ENCODE results near the gene LRRTM3. TPM values are rescaled to one million over a fixed set of nuclear protein-coding genes. Genes with fewer than 3 reads are reported as not detected.

The LRRTM3 gene
- total and polyA plus RNA-seq, 4 donors: 0.02 to 0.68 (median 0.06) TPM; not detected in 1

- Histone ChIP-seq H3K4me3 (no peak overlapping the region), H3K27ac (ENCODE audit: low read depth in 1 of 2, low read length in 1 of 2) (no peak overlapping the region), H3K9me3 (ENCODE audit: control insufficient read depth in 4 of 4, insufficient read depth in 3 of 4, low read length in 3 of 4) (no peaks in the 10 kb centered on the region), H3K9ac (ENCODE audit: insufficient read depth in 1 of 2, low read length in 2 of 2) (no peak overlapping the region), H3K27me3 (ENCODE audit: control insufficient read depth in 3 of 3, insufficient read depth in 3 of 3, low read length in 2 of 3) (no peaks in the 10 kb centered on the region), H3K4me1 (ENCODE audit: control insufficient read depth in 5 of 5, insufficient read depth in 5 of 5, low read length in 5 of 5) (peaks cover 0 to 10% (median 4%) of the 10 kb centered on the region in 5 donors), H3K36me3 (ENCODE audit: control insufficient read depth in 4 of 4, insufficient read depth in 4 of 4, low read length in 4 of 4) (no peaks in the 10 kb centered on the region)
- no peak for TF ChIP-seq CTCF (IDR thresholded peaks at IDR 0.05; ENCODE audit: control extremely low read depth, extremely low read depth)
- DNase-seq (peak; percentile 14 to 30 (median 30)), ATAC-seq (ENCODE audit: insufficient read depth, low FRiP score) (no peak)
- 36 to 53% methylated on average over 4 of the region's 4 CpGs for WGBS, 2 donors
Measured at GRCh38 chr10:67079126-67079525, 153.3 kb downstream of the LRRTM3 start.

GRCh38 chr10:67086327-67087134 lies 160.7 kb downstream of the LRRTM3 start:
- H3K4me3 ChIP-seq: no peak overlapping the region
- H3K36me3 ChIP-seq (ENCODE audit: control insufficient read depth in 4 of 4, insufficient read depth in 4 of 4, low read length in 4 of 4): no peaks in the 10 kb centered on the region
- peaks cover 0 to 5% (median 4%) of the 10 kb centered on the region in 5 donors for H3K4me1 ChIP-seq (ENCODE audit: control insufficient read depth in 5 of 5, insufficient read depth in 5 of 5, low read length in 5 of 5)
- H3K27ac ChIP-seq (ENCODE audit: low read depth in 1 of 2, low read length in 1 of 2): peak overlapping the region in 1 of 2 donors; percentile 53
- ATAC-seq (ENCODE audit: insufficient read depth, low FRiP score): no peak
- no peaks in the 10 kb centered on the region for H3K9me3 ChIP-seq (ENCODE audit: control insufficient read depth in 4 of 4, insufficient read depth in 3 of 4, low read length in 3 of 4)
- H3K9ac ChIP-seq (ENCODE audit: insufficient read depth in 1 of 2, low read length in 2 of 2): no peak overlapping the region
- WGBS, 2 donors: 42 to 71% methylated on average over 2 of the region's 2 CpGs
- no peak for TF ChIP-seq CTCF (IDR thresholded peaks at IDR 0.05; ENCODE audit: control extremely low read depth, extremely low read depth)
- DNase-seq: peak in 2 of 3 donors; percentile 10 to 31
- no peaks in the 10 kb centered on the region for H3K27me3 ChIP-seq (ENCODE audit: control insufficient read depth in 3 of 3, insufficient read depth in 3 of 3, low read length in 2 of 3)

GRCh38 chr10:67087135-67087425 lies 161.2 kb downstream of the LRRTM3 start:
- Histone ChIP-seq H3K27ac (ENCODE audit: low read depth in 1 of 2, low read length in 1 of 2) (no peak overlapping the region), H3K27me3 (ENCODE audit: control insufficient read depth in 3 of 3, insufficient read depth in 3 of 3, low read length in 2 of 3) (no peaks in the 10 kb centered on the region), H3K4me1 (ENCODE audit: control insufficient read depth in 5 of 5, insufficient read depth in 5 of 5, low read length in 5 of 5) (peaks cover 0 to 5% (median 4%) of the 10 kb centered on the region in 5 donors), H3K36me3 (ENCODE audit: control insufficient read depth in 4 of 4, insufficient read depth in 4 of 4, low read length in 4 of 4) (no peaks in the 10 kb centered on the region), H3K9me3 (ENCODE audit: control insufficient read depth in 4 of 4, insufficient read depth in 3 of 4, low read length in 3 of 4) (no peaks in the 10 kb centered on the region), H3K9ac (ENCODE audit: insufficient read depth in 1 of 2, low read length in 2 of 2) (no peak overlapping the region), H3K4me3 (no peak overlapping the region)
- no peak for TF ChIP-seq CTCF (IDR thresholded peaks at IDR 0.05; ENCODE audit: control extremely low read depth, extremely low read depth)
- DNase-seq (no peak), ATAC-seq (ENCODE audit: insufficient read depth, low FRiP score) (no peak)
